NCI-H82 treated with DMSO at 0.1 percent for 48 hours (cell line): ENCODE data around the gene FRS3.
"Not testable (repeated sequence)": the region's sequence is repeated elsewhere in the genome, so short reads cannot be mapped to it uniquely, and the experiment has no call there.

Experiments used
- DNase-seq: peaks from one replicate; lab custom pipeline; 2025; ENCODE audit not compliant: unreplicated experiment; lab: John Stamatoyannopoulos, UW

The FRS3 gene

GRCh38 chr6:41779788-41780550 lies at the start of gene FRS3:
Gene FRS3 (minus strand): TSS chr6:41779900. CDS start chr6:41776987, 2,913 bp downstream.
- peak; percentile 87 for DNase-seq

GRCh38 chr6:41826343-41827022 lies 46.8 kb upstream of the FRS3 start:
- DNase-seq: no peak

DNA sequence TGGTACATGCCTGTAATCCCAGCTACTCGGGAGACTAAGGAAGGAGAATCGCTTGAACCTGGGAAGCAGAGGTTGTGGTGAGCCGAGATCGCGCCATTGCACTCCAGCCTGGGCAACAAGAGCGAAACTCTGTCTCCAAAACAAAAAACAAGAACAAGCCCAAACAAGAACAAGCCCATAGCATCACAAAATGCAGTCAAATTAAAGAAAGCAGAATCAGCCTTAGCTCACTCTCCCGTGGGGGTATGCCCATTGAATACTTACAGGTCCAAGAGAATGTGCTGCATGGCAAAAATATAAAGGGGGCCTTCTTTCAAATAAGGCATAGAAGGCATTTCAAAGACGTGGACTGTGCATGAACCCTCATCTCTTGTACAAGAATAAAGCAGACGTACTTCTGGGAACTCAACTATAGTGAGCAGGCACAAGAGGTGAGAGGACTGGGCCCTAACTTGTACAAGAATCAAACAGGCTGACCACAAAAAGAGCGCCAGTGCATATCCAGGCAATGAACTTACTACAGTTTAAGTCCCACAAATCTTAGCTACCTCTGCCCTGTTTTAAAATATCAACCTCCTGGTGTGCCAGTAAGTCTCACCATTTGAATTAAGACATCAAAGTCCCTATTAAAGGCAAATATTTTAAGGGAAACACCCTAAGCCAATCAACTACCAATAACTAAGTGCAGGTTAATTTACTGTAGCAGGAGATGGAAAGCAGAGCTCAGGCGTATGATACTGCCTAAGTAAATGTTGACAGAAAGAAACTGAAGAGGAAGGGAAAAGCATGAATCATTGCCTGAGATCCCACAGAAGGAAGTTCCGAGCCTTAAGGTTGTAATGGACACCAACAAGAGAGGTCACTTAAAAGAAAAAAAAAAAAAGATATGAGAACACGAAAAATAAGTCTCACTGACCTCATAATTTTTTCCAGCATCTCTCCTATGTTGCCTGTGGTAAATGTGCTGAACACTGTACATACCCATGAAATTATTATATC lies 45.2 kb upstream of the FRS3 start:
- no peak for DNase-seq

GRCh38 chr6:41823178-41823577 lies 43.5 kb upstream of the FRS3 start:
- no peak for DNase-seq

GRCh38 chr6:41822021-41822420 lies 42.3 kb upstream of the FRS3 start:
- no peak for DNase-seq

DNA sequence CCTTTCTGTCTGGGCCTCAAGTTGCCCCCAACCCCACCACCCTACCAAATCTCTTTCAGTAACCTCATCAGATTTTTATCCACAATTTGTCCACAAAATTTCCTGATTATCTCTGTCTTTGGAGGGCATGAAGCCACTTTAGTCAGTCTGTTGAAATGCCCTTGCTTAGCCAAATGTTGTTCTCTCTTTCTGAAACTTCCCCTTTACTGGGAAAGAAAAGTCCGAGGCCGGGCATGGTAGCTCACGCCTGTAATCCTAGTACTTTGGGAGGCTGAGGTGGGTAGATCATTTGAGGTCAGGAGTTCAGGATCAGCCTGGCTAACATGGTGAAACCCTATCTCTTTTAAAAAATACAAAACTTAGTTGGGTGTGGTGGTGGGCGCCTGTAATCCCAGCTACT lies 41.6 kb upstream of the FRS3 start:
- no peak for DNase-seq

DNA sequence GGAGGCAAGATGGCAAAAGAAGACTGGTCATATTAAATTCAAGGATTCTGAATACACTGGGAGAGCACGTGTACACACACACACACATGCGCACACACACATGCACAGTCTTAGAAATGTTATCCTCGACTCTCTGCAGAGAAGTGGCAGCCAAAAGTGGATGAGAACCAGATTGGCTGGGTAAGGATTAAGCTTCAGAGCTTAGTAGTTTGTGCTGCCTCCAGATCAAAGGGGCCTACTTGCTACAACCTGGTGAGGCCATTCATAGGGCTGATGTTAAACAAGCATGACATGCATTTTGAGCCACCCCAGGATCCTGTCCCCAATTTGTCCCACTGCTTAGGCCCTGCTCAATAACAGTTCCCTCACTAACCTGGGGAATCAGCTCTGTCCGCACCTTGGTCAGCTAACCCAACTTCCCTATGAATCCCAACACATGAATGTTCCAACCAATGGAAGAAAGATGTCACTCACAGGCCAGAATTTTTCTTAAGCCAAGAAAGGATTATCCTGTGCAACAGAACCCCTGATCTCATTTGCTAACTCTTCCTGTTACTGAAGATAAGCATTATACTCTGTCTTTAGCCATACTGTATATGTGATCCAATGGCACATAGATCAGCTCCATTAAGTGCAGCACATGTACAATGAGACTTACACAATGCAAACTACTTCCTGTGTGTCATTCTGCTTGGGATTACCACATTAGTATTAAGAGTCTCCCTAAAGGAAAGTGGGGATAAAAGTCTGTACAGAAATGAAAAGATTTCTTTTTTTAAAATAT lies 38.8 kb upstream of the FRS3 start:
- peak; percentile 98 for DNase-seq

DNA sequence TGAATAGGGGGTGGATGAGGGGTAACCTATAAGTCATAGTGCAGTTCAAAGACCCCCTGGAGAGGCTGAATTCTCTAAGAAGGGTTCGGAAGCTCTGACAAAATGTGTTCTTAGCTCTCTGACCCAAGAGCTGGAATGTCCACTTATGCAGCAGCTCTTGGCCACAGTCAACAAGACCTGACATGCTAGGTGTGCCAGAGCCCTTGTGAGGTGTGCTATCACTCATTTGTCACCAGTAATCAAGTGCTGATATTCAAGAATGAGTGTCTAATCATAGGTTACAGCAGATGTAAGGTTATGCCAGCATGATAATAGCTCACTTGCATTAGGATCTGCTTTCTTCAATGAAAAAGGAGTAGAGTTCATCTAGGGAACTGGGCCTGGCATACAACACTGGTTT lies 35.9 kb upstream of the FRS3 start:
- no peak for DNase-seq

DNA sequence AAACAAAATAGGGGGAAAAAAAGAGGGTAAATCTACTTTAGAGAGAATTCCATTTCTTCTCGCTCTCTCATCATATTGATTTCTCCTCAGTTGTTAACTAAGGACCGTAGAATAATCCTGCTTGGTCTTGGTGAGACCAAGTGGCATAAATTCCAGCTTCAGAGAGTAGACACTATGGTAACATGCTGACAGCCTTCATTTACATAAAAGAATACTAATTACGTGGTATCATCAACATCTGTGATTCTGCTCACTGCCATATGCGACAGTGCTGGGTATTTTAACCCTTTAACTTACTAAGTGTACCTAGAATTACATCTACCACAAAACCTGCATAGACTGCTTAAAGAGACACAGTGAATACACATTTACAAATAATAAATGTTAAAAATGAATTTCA lies 34.9 kb upstream of the FRS3 start:
- DNase-seq: no peak

DNA sequence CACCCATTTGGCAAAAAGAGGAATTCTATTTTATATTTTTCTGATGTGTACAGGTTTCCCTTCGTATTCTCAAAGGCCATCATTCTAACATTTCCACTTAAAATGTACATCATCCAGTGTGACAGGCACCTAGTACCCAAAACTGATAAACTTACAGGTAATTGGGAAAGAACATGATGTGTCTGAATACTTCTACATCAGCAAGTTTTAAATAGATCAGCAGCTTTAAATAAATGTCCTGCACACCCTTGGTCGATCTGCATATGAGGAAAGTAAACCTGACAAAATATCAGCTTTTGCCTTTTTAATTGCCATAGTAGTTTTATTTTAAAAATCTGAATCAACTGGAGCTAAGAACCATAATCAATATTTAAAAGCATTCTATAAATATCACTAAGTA lies 34.3 kb upstream of the FRS3 start:
- DNase-seq: no peak

GRCh38 chr6:41813469-41813868 lies 33.8 kb upstream of the FRS3 start:
- DNase-seq: peak; percentile 30

- DNase-seq: not testable (repeated sequence)
Observed at GRCh38 chr6:41811946-41812345, 32.2 kb upstream of the FRS3 start.

- DNase-seq: no peak
Observed at GRCh38 chr6:41811095-41811494, 31.4 kb upstream of the FRS3 start.

DNA sequence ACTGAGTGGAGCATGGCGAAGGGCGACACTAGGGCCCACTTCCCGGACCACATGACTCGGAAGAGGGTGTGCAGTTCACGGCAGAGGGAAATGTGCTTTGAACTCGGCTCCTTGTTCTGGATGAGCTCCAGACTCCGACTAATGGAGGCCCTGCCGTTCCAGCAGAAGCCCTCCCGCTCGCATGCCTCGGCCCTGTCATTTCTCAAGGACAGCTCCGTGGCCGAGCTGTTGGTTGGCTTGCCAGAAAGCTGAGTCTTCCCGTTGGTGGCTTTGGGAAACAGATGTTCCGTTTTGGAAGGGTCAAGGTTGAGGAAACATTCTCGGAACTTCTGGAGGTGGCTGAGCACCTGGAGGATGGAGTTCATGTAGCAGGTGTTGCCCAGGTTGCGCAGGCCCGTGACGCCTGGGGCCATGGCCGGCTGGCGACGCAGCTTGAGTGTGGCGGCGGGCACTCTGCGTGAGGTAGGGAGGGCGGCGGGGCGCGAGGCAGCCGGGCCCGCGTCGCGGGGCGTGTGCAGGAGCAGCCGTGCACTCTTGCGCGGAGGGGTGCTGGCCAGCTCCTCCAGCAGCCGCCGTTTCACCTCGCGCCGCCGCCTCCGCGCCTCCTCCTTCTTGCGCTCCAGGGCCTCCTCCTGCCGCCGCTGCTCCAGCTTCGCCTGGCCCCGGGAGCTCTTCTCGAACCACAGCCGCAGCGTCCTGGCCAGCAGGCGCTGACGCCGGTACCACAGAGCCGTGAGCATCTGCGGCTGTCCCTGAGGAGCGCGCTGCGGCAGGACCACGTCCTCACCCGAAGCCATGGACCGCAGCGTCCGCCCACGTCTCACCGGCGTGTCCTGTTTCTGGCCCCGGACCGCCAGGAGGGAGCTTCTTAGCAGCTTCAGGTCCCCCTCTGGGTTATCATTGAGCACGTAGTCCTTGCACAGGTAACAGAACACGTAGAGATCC lies 26.4 kb upstream of the FRS3 start:
- DNase-seq: no peak

- no peak for DNase-seq
Observed at GRCh38 chr6:41801380-41801779, 21.7 kb upstream of the FRS3 start.

GRCh38 chr6:41799559-41799911 lies 19.8 kb upstream of the FRS3 start:
- no peak for DNase-seq

DNA sequence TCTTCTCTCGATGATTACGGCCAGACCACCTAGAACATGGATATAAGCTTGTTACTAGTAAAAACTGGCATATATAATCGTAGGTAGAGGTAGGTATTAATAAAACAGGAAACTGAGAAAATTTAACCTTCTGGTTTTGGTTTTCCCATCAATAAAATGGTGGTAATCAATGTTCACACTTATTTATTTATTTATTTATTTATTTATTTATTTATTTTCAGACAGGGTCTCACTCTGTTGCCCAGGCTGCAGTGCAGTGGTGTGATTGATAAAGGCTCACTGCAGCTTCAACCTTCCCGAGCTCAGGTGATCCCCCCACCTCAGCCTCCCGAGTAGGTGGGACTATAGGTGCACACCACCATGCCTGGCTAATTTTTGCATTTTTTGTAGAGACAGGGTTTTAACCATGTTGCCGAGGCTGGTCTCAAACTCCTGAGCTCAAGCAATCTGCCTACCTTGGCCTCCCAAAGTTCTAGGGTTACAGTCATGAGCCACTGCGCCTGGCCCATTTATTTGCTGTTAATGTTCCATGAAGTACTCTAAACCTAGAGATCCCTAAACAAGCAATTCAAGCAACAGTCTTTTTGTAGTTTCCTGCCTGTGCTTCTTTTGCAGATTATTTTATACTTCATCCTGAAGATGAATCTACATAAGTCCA lies 19.3 kb upstream of the FRS3 start:
- DNase-seq: no peak

DNA sequence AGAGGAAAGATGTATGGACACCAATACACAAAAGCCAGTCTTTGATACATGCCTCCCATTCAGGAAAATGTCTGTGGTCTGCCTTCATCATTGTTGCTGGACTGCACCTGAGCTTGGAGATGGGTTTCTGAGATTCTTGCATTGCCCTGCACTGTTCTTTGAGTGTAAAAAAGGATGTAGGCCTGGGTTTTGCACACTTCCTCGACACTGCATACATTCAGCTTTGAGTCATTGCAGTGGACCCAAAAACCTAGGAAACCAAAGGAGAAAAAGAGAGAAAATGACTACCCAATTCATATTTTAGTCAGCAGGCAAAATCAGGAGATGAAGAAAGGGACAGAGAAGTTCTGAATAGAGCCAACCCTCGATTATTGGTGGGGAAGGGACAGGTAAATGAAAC lies 16.8 kb upstream of the FRS3 start:
- no peak for DNase-seq

DNA sequence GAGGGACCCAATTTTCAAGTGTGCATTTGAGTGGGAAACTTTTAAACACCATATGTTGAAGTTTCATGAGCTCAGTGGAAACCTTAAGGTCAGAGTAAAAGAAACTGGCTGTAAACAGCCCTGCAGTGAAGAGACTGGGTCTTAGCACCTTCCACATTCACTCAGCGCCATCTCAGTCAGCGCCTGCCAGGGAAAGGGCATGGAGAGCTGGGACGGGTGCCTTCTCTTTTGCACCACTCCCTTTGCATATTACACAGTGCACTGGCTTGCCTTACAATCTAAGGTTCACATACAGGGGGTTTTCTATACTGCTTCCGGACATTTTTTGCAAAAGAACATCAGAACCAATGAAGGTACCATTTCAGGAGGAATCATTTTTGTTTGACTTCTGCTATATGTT lies 12.3 kb upstream of the FRS3 start:
- DNase-seq: no peak
